ENCODE measurements around the gene GADD45G. TPM values are rescaled to one million over a fixed set of nuclear protein-coding genes. Genes with fewer than 3 reads are reported as not detected.

The GADD45G gene
- polyA plus RNA-seq, 2 of the 4 experiments (the other 2 are of a cell fraction), result 0.15 to 0.16 TPM

DNA sequence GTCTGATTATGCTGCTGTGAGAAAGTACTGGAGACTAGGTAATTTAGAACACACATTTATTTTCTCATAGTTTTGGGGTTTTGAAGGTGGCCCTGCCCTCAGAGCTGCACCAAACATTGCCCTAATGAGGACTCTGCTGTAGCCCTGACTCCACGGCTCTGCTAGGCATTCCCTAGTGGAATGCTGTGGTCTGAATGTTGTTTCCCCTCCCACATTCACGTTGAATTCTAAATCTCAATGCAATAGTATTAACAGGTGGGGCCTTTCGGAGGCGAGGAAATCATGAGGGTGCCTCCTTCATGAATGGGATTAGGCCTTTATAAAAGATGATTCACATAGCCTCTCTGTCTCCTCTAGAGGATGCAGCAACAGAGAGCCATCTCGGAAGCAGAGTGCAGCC, 25.7 kb downstream of the GADD45G start:
- FAIRE-seq, result no peak
- no peak for ATAC-seq
- H3K9me3 ChIP-seq, result no peaks in the 10 kb centered on the region
- DNase-seq (ENCODE audit: low read depth in 1 of 2, low spot score in 1 of 2), result no peak
- no peak overlapping the region for H3K27ac ChIP-seq
- ChIA-PET POLR2A (no interaction called here), CTCF (interaction anchor here (1.0 to 5.8 kb wide), 3 partner anchors 14 to 469 kb away, joined by 3 to 27 read pairs (median 4); partner anchors contain the start of gene GADD45G)
- H3K4me3 ChIP-seq, result no peak overlapping the region
- H3K4me2 ChIP-seq, result no peak overlapping the region
- 50% methylated on average over 5 of the region's 5 CpGs for WGBS (ENCODE audit: missing lambda C conversion rate)
- no peak for TF ChIP-seq CBX2 (IDR thresholded peaks at IDR 0.05; ENCODE audit: borderline replicate concordance, low read depth)
- TF ChIP-seq SREBF2 (IDR thresholded peaks at IDR 0.05), result no peak
- no peak for TF ChIP-seq JUN (IDR thresholded peaks at IDR 0.05)
- no peak for TF ChIP-seq MAFK (IDR thresholded peaks at IDR 0.05; ENCODE audit: partially characterized antibody)
- no peaks in the 10 kb centered on the region for H3K4me1 ChIP-seq

- no peak for ATAC-seq
- Histone ChIP-seq H3K27ac (no peak overlapping the region), H3K4me3 (no peak overlapping the region), H3K4me1 (no peaks in the 10 kb centered on the region), H3K4me2 (no peak overlapping the region), H3K9me3 (no peaks in the 10 kb centered on the region)
- DNase-seq (ENCODE audit: low read depth in 1 of 2, low spot score in 1 of 2), result no peak
- CTCF ChIA-PET, result interaction anchor here (0.7 to 1.4 kb wide), 2 partner anchors 34 to 472 kb away, joined by 3 read pairs; no protein-coding TSS in a partner anchor
- FAIRE-seq, result no peak
- TF ChIP-seq PHF8 (IDR thresholded peaks at IDR 0.05; ENCODE audit: borderline replicate concordance, low read depth), result no peak
- TF ChIP-seq FOSB (CRISPR knock-in tag; IDR thresholded peaks at IDR 0.05), result no peak
- TF ChIP-seq POLR2A (IDR thresholded peaks at IDR 0.05; ENCODE audit: low read length), result no peak
- POLR2A ChIA-PET, result interaction anchor here (0.6 kb wide), 1 partner anchor 12 kb away, joined by 3 read pairs; no protein-coding TSS in a partner anchor
- 25% methylated on average over 6 of the region's 6 CpGs for WGBS (ENCODE audit: missing lambda C conversion rate)
Measured at GRCh38 chr9:89631384-89631783, 26.6 kb downstream of the GADD45G start.

GRCh38 chr9:89632192-89632733, 27.5 kb downstream of the GADD45G start:
- TF ChIP-seq BHLHE40 (IDR thresholded peaks at IDR 0.05; ENCODE audit: low read depth, low read length), result no peak
- no peak for TF ChIP-seq RNF2 (IDR thresholded peaks at IDR 0.05; ENCODE audit: borderline replicate concordance, low read depth)
- no peak for TF ChIP-seq MAFK (IDR thresholded peaks at IDR 0.05; ENCODE audit: partially characterized antibody)
- no peak for TF ChIP-seq CBX2 (IDR thresholded peaks at IDR 0.05; ENCODE audit: borderline replicate concordance, low read depth)
- no peak for TF ChIP-seq KDM5A (IDR thresholded peaks at IDR 0.05)
- no peak for TF ChIP-seq RFX5 (IDR thresholded peaks at IDR 0.05)
- TF ChIP-seq HOXA7 (CRISPR knock-in tag; IDR thresholded peaks at IDR 0.05), result no peak
- no peak for TF ChIP-seq USF2 (IDR thresholded peaks at IDR 0.05)
- TF ChIP-seq ZSCAN20 (CRISPR knock-in tag; IDR thresholded peaks at IDR 0.05), result no peak
- no peak for TF ChIP-seq POLR2A (IDR thresholded peaks at IDR 0.05; ENCODE audit: low read length)
- no peak for TF ChIP-seq FOXS1 (CRISPR knock-in tag; IDR thresholded peaks at IDR 0.05)
- 57% methylated on average over 7 of the region's 7 CpGs for WGBS (ENCODE audit: missing lambda C conversion rate)
- Histone ChIP-seq H3K4me2 (no peak overlapping the region), H3K4me3 (no peak overlapping the region), H3K4me1 (no peaks in the 10 kb centered on the region), H3K9me3 (no peaks in the 10 kb centered on the region), H3K27ac (no peak overlapping the region)
- ChIA-PET CTCF (interaction anchor here (0.6 to 1.6 kb wide), 3 partner anchors 29 to 471 kb away, joined by 3 to 7 read pairs (median 5); no protein-coding TSS in a partner anchor), POLR2A (no interaction called here)
- no peak for DNase-seq (ENCODE audit: low read depth in 1 of 2, low spot score in 1 of 2)
- FAIRE-seq, result no peak
- ATAC-seq, result no peak

- Histone ChIP-seq H3K9me3 (no peaks in the 10 kb centered on the region), H3K4me3 (no peak overlapping the region), H3K27ac (no peak overlapping the region), H3K4me2 (no peak overlapping the region), H3K4me1 (no peaks in the 10 kb centered on the region)
- CTCF ChIA-PET, result interaction anchor here (0.6 to 1.6 kb wide), 4 partner anchors 30 to 470 kb away, joined by 3 to 7 read pairs (median 4); no protein-coding TSS in a partner anchor
- TF ChIP-seq POLR2AphosphoS2 (conservative IDR thresholded peaks at IDR 0.05; ENCODE audit: low read length), result no peak
- TF ChIP-seq, protein P1, sequence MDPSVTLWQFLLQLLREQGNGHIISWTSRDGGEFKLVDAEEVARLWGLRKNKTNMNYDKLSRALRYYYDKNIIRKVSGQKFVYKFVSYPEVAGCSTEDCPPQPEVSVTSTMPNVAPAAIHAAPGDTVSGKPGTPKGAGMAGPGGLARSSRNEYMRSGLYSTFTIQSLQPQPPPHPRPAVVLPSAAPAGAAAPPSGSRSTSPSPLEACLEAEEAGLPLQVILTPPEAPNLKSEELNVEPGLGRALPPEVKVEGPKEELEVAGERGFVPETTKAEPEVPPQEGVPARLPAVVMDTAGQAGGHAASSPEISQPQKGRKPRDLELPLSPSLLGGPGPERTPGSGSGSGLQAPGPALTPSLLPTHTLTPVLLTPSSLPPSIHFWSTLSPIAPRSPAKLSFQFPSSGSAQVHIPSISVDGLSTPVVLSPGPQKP (IDR thresholded peaks at IDR 0.05; ENCODE audit: low read depth, low read length), result no peak
- TF ChIP-seq ZSCAN20 (CRISPR knock-in tag; IDR thresholded peaks at IDR 0.05), result no peak
- TF ChIP-seq ESRRA (IDR thresholded peaks at IDR 0.05; ENCODE audit: borderline replicate concordance, low read length), result no peak
- TF ChIP-seq PHF8 (IDR thresholded peaks at IDR 0.05; ENCODE audit: borderline replicate concordance, low read depth), result no peak
- TF ChIP-seq HDAC2 (IDR thresholded peaks at IDR 0.05), result no peak
- no peak for TF ChIP-seq POLR2A (IDR thresholded peaks at IDR 0.05; ENCODE audit: low read length)
- no peak for TF ChIP-seq FOSL2 (IDR thresholded peaks at IDR 0.05)
- no peak for TF ChIP-seq FOSL2 (CRISPR knock-in tag; IDR thresholded peaks at IDR 0.05)
- TF ChIP-seq ZNF302 (CRISPR knock-in tag; IDR thresholded peaks at IDR 0.05), result no peak
- TF ChIP-seq ZC3H11A (IDR thresholded peaks at IDR 0.05), result no peak
- no peak for TF ChIP-seq MAZ (IDR thresholded peaks at IDR 0.05; ENCODE audit: borderline replicate concordance, low read depth, low read length)
- no peak for TF ChIP-seq RAD21 (conservative IDR thresholded peaks at IDR 0.05 in 1 of 2, IDR thresholded peaks at IDR 0.05 in 1 of 2)
- TF ChIP-seq BHLHE40 (IDR thresholded peaks at IDR 0.05; ENCODE audit: low read depth, low read length), result no peak
- no peak for TF ChIP-seq SMC3 (IDR thresholded peaks at IDR 0.05)
- no peak for TF ChIP-seq JUN (IDR thresholded peaks at IDR 0.05)
- TF ChIP-seq KDM5A (IDR thresholded peaks at IDR 0.05), result no peak
- TF ChIP-seq CEBPB (IDR thresholded peaks at IDR 0.05), result no peak
- TF ChIP-seq CBX2 (IDR thresholded peaks at IDR 0.05; ENCODE audit: borderline replicate concordance, low read depth), result no peak
- no peak for FAIRE-seq
- WGBS (ENCODE audit: missing lambda C conversion rate), result 57% methylated on average over 6 of the region's 7 CpGs
- ATAC-seq, result no peak
- POLR2A ChIA-PET, result no interaction called here
- DNase-seq (ENCODE audit: low read depth in 1 of 2, low spot score in 1 of 2), result no peak
Measured at GRCh38 chr9:89632736-89633135, 27.9 kb downstream of the GADD45G start.

Measured in A549 (cell line).